Hepatocyte (in vitro differentiated cells): ENCODE results near the gene OR2S2. TPM values are rescaled to one million over a fixed set of nuclear protein-coding genes. Genes with fewer than 3 reads are reported as not detected.

Source experiments
- DNase-seq: peaks from one replicate; pipeline ENCODE4 v3.0.0-alpha.2; 2016; ENCODE audit warnings: low spot score
- H2AFZ ChIP-seq: fragments of 200-600 bp; sonication (generic); 2 replicates; pipeline ENCODE4 v1.6.0; 2016; ENCODE audit warnings: antibody characterized with exemption, mild to moderate bottlenecking
- H3K27ac ChIP-seq: fragments of 200-600 bp; sonication (generic); 2 replicates; pipeline ENCODE4 v1.5.1; 2016; ENCODE audit warnings: mild to moderate bottlenecking
- H3K27me3 ChIP-seq: fragments of 200-600 bp; sonication (generic); 2 replicates; pipeline ENCODE4 v1.6.1; 2016
- H3K36me3 ChIP-seq: fragments of 200-600 bp; sonication (generic); replicated peaks from 2 replicates; pipeline ENCODE4 v1.5.1; 2016; ENCODE audit warnings: low read depth; ENCODE audit not compliant: insufficient read depth
- H3K4me1 ChIP-seq: fragments of 200-600 bp; sonication (generic); 2 replicates; pipeline ENCODE4 v1.5.1; 2016; ENCODE audit warnings: mild to moderate bottlenecking, moderate library complexity; ENCODE audit not compliant: insufficient read depth
- H3K4me2 ChIP-seq: fragments of 200-600 bp; sonication (generic); 2 replicates; pipeline ENCODE4 v1.6.0; 2016
- H3K4me3 ChIP-seq: fragments of 200-600 bp; sonication (generic); 2 replicates; pipeline ENCODE4 v1.5.1; 2016; ENCODE audit warnings: mild to moderate bottlenecking
- H3K79me2 ChIP-seq: fragments of 200-600 bp; sonication (generic); 2 replicates; pipeline ENCODE4 v1.6.0; 2017; ENCODE audit warnings: mild to moderate bottlenecking
- H3K9me2 ChIP-seq: fragments of 200-600 bp; sonication (generic); replicated peaks from 2 replicates; pipeline ENCODE4 v1.6.0; 2017; ENCODE audit warnings: mild to moderate bottlenecking; ENCODE audit not compliant: insufficient read depth
- H3K9me3 ChIP-seq: fragments of 200-600 bp; sonication (generic); 2 replicates; pipeline ENCODE4 v1.5.1; 2016; ENCODE audit warnings: low read depth, mild to moderate bottlenecking
- H4K20me1 ChIP-seq: fragments of 200-600 bp; sonication (generic); 2 replicates; pipeline ENCODE4 v1.6.0; 2016; ENCODE audit warnings: mild to moderate bottlenecking; ENCODE audit not compliant: insufficient read depth, poor library complexity, severe bottlenecking
- CTCF ChIP-seq: fragments of 200-600 bp; sonication (generic); IDR thresholded peaks from 2 replicates; pipeline ENCODE4 v1.5.1; 2016; ENCODE audit warnings: antibody characterized with exemption, mild to moderate bottlenecking; ENCODE audit not compliant: poor library complexity
- EZH2 ChIP-seq: fragments of 200-600 bp; sonication (generic); IDR thresholded peaks from 2 replicates; pipeline ENCODE4 v1.6.1; 2016; ENCODE audit warnings: antibody characterized with exemption, mild to moderate bottlenecking, borderline replicate concordance
- EZH2phosphoT487 ChIP-seq: fragments of 200-600 bp; sonication (generic); IDR thresholded peaks from one replicate; pipeline ENCODE4 v1.6.1; 2018; ENCODE audit warnings: antibody characterized with exemption, mild to moderate bottlenecking, low read depth, moderate library complexity; ENCODE audit not compliant: unreplicated experiment, severe bottlenecking
- WGBS: methylation state at CpG from one replicate; pipeline ENCODE4 v1.1.6; 2016; ENCODE audit warnings: low lambda C conversion rate; ENCODE audit errors: missing lambda C conversion rate; 5-methylcytosine and 5-hydroxymethylcytosine counted together
- polyA plus RNA-seq: library from polyadenylated mRNA; unstranded; fragments of >200 nt; fragmentation: Nextera tagmentation; extraction: Ambion mirVana; gene quantifications from 2 replicates; pipeline ENCODE4 v1.2.1, GENCODE V29; 2016
- total RNA-seq: library from RNA; depleted of rRNA; stranded (reverse); fragments of >200 nt; gene quantifications from 2 replicates; pipeline ENCODE4 v1.2.3, GENCODE V29; 2014

Gene OR2S2
- total and polyA plus RNA-seq, 2 experiments from 2014 or later = 0.27 TPM; not detected in 1

GRCh38 chr9:35912791-35913400 lies 45.1 kb downstream of the OR2S2 start:
- H3K27me3 ChIP-seq = no peaks in the 10 kb centered on the region
- DNase-seq = no peak
- no peaks in the 10 kb centered on the region for H3K79me2 ChIP-seq
- H3K9me2 ChIP-seq = no peaks in the 10 kb centered on the region
- H4K20me1 ChIP-seq = no peaks in the 10 kb centered on the region
- TF ChIP-seq CTCF = no peak
- TF ChIP-seq EZH2phosphoT487 = no peak
- TF ChIP-seq EZH2 = no peak
- peaks cover 26% of the 10 kb centered on the region for H3K4me1 ChIP-seq
- no peak overlapping the region for H3K4me2 ChIP-seq
- H3K9me3 ChIP-seq = no peaks in the 10 kb centered on the region
- WGBS = 87% methylated on average over 10 of the region's 10 CpGs
- no peak overlapping the region for H2AFZ ChIP-seq
- H3K36me3 ChIP-seq = no peaks in the 10 kb centered on the region
- H3K27ac ChIP-seq = no peak overlapping the region
- no peak overlapping the region for H3K4me3 ChIP-seq

- Histone ChIP-seq H3K27me3 (no peaks in the 10 kb centered on the region), H3K36me3 (no peaks in the 10 kb centered on the region), H3K4me3 (no peak overlapping the region), H3K9me3 (no peaks in the 10 kb centered on the region), H3K4me2 (no peak overlapping the region), H3K4me1 (peaks cover 38% of the 10 kb centered on the region), H3K27ac (no peak overlapping the region), H3K79me2 (no peaks in the 10 kb centered on the region), H3K9me2 (no peaks in the 10 kb centered on the region), H4K20me1 (no peaks in the 10 kb centered on the region), H2AFZ (no peak overlapping the region)
- TF ChIP-seq CTCF (no peak), EZH2phosphoT487 (no peak), EZH2 (no peak)
- DNase-seq = no peak
- 90% methylated on average over 8 of the region's 10 CpGs for WGBS
Measured at GRCh38 chr9:35911690-35912089, 46.3 kb downstream of the OR2S2 start.

GRCh38 chr9:35910613-35911359 lies 47.2 kb downstream of the OR2S2 start:
- WGBS = 78% methylated on average over 14 of the region's 14 CpGs
- no peak for TF ChIP-seq EZH2phosphoT487
- TF ChIP-seq CTCF = peak; percentile 42
- no peak for TF ChIP-seq EZH2
- no peaks in the 10 kb centered on the region for H3K9me2 ChIP-seq
- no peaks in the 10 kb centered on the region for H3K9me3 ChIP-seq
- no peak overlapping the region for H3K27ac ChIP-seq
- H4K20me1 ChIP-seq = no peaks in the 10 kb centered on the region
- H2AFZ ChIP-seq = no peak overlapping the region
- H3K79me2 ChIP-seq = no peaks in the 10 kb centered on the region
- H3K27me3 ChIP-seq = no peaks in the 10 kb centered on the region
- DNase-seq = peak; percentile 44
- peaks cover 47% of the 10 kb centered on the region for H3K4me1 ChIP-seq
- no peak overlapping the region for H3K4me3 ChIP-seq
- no peak overlapping the region for H3K4me2 ChIP-seq
- H3K36me3 ChIP-seq = no peaks in the 10 kb centered on the region
